Thoracic aorta endothelial cell (primary cell): Measurements from ENCODE around the gene EEF1E1. TPM values are rescaled to one million over a fixed set of nuclear protein-coding genes. Genes with fewer than 3 reads are reported as not detected.

Experiments
- total RNA-seq: library from RNA; depleted of rRNA; stranded (reverse); fragments of >200 nt; gene quantifications from 2 replicates; pipeline ENCODE4 v1.2.3, GENCODE V29; 2012

Gene EEF1E1
- 85.9 and 120 TPM in 2 replicates for total RNA-seq

DNA sequence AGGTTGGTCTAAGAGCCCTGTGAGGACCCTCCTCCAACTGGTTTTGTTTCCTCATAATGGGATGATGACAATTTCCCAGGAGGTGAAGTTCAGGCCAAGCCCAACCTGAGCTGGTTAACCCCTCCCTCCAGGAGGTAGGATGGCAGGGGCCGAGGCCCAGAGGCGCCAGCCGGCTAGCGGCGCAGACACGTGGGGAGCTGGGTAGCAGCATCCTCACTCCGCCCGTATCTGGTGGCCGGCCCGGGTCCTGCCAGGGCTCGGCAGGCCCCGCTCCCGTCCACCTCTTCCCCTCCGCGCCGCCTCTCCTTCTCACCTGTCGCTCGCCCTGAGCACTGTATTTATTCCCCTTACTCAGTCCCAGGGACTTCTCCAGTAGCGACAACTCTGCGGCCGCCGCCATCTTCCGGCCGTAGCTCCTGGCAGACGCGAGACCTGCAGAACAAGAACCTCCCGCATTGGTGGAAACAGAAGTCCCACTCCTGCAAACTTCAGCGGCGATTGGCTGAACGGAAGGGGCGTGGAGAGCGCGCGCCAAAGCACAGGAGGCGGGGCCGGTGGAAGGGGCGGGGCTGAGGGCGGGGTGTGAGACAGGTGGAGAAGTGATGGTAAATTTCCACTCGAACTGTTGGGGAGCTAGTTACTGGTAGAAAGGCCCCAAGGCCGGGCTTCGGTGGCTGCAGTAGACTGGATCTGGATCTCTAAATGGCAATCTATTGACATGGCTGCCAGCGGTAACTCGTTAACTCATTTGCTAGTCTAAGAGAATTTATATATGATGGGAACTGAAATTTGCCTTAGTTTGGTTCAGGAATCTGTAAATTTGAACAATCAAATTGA lies at the start of gene EEF1E1:
Gene EEF1E1 (minus strand): TSS at position 427 of the 837 bp plus-strand sequence. CDS start 27 bp downstream, at position 400.

GRCh38 chr6:8063761-8064637 lies 38.3 kb downstream of the EEF1E1 start, which contains the start of gene BLOC1S5:
TSS of gene BLOC1S5 (minus strand) at chr6:8064389. CDS start at chr6:8064376, 13 bp downstream.

Other genes with a start within 250 kb of the EEF1E1 start
- gene TXNDC5, start 191.8 kb downstream of the EEF1E1 start, total RNA-seq: 1,076 and 1,605 TPM in 2 replicates
- 23.2 and 23.8 TPM in 2 replicates for gene BLOC1S5, start 38.2 kb downstream of the EEF1E1 start, total RNA-seq